GM12875 (cell line): Measurements from ENCODE around the gene MCL1.
A peak's percentile ranks its signal among the peaks of the same experiment; 100 is the strongest.
"Not testable (repeated sequence)": the region's sequence is repeated elsewhere in the genome, so short reads cannot be mapped to it uniquely, and the experiment has no call there.

Source experiments
- H3K4me3 ChIP-seq: one replicate; pipeline ENCODE4 v1.5.1; 2011; ENCODE audit warnings: low read depth, low read length, control low read depth
- TF ChIP-seq, protein P1 (sequence below): IDR thresholded peaks from 2 replicates; pipeline ENCODE4 v1.5.1; 2011; ENCODE audit warnings: low read depth, mild to moderate bottlenecking, control low read depth, inconsistent platforms, low read length, moderate library complexity, borderline replicate concordance; ENCODE audit not compliant: insufficient read depth

Gene MCL1

DNA sequence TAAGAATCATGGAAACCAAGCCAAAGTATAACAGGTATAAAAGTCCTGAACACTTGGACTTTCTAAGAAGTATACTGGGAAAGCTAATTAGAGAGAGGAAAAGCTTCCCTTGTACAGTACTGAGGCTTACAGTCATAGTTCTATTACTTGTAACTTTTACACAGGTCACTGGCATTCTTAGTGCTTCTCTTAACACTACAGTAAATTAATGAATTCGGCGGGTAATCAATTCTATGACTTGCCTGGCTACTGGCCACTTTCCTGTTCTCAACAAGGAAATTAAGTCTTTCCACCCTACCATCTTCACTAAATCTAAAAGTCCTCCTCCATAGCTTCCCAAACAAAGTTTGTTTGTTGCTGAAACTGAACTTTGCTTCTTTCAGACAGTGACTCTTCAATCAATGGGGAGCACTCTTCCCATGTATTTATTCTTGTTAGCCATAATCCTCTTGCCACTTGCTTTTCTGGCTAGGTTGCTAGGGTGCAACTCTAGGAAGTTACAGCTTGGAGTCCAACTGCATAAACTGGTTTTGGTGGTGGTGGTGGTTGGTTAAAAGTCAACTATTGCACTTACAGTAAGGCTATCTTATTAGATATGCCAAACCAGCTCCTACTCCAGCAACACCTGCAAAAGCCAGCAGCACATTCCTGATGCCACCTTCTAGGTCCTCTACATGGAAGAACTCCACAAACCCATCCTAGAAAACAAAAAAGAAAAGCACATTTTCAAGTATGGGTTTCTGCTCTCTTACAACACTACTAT, 2.4 kb downstream of the MCL1 start:
- TF ChIP-seq, protein P1, sequence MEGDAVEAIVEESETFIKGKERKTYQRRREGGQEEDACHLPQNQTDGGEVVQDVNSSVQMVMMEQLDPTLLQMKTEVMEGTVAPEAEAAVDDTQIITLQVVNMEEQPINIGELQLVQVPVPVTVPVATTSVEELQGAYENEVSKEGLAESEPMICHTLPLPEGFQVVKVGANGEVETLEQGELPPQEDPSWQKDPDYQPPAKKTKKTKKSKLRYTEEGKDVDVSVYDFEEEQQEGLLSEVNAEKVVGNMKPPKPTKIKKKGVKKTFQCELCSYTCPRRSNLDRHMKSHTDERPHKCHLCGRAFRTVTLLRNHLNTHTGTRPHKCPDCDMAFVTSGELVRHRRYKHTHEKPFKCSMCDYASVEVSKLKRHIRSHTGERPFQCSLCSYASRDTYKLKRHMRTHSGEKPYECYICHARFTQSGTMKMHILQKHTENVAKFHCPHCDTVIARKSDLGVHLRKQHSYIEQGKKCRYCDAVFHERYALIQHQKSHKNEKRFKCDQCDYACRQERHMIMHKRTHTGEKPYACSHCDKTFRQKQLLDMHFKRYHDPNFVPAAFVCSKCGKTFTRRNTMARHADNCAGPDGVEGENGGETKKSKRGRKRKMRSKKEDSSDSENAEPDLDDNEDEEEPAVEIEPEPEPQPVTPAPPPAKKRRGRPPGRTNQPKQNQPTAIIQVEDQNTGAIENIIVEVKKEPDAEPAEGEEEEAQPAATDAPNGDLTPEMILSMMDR = no peak
- H3K4me3 ChIP-seq = peak overlapping the region; percentile 97

DNA sequence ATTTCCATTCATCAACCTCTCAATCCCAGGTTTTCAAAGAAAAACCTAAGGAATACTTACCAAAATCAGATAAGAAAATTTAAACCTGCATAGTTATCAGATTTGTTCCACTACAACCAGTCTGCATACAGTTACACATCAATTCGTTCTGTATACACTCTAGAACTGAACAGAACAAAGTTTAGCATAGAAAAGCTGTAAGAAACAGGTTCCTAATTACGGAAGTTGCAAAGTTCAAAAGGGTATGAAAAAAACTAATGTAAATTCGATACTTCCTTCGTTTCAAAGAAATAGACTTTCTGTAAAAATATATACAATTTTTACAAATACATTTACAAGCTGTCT, 3.1 kb downstream of the MCL1 start:
- TF ChIP-seq, protein P1 = no peak
- peak overlapping the region; percentile 44 for H3K4me3 ChIP-seq

DNA sequence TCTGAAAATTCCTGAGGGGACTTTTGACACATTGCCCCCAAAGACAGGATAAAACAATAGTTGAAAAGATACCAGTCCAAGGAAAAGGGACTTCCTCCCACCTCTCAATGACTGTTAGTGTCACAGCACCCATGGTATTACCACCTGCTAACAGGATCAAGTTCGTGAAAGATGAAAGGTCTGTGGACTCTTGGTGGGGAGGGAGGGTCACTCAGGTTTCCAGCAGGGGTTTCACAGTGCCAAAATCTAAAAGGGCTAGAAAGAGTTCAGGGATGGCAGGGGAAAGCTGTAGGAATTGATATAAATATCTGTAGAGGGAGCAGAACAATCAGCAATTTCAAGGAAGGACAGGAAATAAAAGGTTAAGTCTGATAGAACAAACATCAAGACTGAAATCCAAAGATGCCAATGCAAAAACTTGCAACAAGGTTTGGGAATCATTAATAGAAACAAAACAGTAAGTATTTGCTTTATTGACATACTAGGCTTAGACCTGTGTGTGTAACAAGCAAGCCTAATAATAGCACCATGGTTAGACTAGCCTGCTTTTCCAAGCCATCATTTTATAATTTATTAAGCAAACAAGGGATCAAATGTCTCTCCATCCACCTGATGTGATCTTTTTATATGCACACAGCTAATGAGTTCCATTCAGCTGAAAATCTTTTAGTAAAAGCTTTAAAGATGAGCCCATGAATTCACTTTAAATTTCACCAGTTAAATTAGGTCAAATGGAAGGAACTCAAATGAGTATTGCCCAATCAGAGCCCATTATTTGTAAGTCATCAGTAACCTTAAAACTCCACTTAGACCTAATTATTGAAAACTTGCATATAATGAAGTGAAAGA, 3.7 kb downstream of the MCL1 start:
- H3K4me3 ChIP-seq = peak overlapping the region; percentile 44

DNA sequence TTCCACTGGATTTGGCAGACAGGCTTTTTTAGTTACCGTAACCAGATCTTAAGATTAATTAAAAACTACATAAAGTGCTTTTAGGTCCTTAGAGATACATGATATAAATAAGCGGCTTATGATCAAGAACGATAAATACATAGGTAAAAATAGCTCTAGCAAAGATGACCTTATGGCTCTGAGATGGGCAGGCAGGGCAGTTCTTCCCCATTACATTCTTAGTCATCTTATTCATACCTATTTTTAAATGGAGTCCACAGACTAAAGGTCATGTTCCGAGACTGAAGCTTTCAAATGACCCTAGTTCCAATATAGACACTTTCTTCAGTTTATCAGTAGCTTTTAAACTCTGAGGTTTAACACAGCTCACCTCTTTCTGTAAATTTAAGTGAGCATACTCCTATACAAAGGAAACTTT, 4.3 kb downstream of the MCL1 start:
- peak overlapping the region; percentile 44 for H3K4me3 ChIP-seq
- TF ChIP-seq, protein P1 = no peak

More for the DNA sequence above, 3.7 kb downstream of the MCL1 start:
- TF ChIP-seq, protein P1 = no peak

DNA sequence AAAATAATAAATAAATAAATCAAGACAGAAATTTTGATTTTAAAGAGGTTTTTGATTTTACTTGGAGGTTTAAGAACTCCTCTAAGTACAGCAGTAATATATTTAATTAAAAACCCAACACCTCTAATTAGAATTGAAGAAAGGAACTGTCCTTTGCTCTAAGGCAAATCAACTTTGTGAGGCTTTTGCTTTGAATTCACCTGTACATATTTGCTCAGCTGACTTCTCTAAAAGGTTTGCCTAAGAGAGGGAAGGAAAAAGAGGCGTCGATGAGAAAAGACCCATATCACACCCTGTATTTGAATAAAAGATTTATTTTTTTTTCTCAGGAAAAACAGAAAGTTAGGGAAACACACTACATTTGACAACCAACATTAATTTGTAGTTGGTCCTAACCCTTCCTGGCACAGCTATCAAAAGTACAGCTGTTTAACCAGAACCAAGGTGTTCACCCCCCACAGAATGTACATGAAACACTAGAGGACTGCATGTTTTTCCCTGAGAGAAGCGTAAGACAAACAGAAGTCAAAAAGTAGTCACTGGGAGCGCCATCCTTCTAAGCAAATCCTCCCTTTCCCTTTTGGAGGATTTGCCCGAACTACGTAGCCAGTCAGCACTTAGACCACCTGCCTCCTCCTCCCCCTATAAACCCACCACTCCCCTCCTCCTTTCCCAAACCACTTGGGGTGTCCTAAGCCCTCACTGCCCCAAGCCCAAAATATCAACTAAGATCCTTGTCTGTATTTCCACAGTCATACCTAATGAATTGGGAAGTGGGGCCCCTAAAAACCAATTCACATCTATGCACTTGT, 4.9 kb downstream of the MCL1 start:
- H3K4me3 ChIP-seq = peak overlapping the region; percentile 42
- TF ChIP-seq, protein P1 = no peak

DNA sequence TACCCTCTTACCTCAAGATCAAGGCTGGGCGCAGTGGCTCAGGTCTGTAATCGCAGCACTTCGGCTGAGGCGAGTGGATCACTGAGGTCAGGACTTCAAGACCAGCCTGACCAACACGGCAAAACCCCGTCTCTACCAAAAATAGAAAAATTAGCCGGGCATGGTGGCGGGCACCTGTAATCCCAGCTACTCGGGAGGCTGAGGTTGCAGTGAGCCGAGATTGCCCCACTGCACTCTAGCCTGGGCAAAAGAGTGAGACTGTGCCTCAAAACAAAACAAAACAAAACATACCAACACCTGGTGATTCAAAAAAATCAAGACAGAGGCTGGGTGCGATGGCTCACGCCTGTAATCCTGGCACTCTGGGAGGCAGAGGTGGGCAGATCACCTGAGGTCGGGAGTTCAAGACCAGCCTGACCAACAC, 5.8 kb downstream of the MCL1 start:
- not testable (repeated sequence) for H3K4me3 ChIP-seq

DNA sequence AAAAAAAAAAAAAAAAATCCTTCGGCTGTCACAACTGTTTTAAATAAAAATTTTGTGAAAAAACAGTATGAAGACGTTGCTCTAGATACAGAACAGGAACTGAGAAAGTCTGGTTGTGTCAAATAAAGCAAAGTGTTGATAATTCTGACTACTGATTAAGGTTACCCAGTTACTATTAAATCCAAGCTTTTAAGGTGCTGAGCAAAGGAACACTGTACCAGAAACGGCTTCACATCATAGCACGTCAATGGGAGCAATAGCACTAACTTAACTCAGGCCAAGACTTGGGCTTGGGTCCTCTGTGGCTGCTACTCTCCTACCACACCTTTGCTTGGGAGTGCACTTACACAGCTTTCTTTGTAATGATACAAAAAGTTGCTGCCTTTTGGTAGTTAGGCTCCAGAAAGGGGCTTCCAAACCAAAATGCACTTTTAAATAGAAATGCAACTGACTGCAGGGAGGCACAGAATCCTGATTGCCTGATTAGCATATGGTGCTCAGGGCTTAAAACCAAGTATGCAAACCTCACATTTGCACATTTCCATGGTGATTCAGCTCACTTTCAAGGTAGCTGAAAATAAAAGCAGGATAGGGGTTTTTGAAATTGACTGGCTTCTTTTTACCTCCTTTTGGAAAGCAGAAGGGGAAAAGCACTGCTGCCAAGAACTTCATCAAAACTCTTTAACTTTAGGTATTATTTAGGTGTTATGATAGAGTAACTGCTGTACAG, 6.3 kb downstream of the MCL1 start:
- H3K4me3 ChIP-seq = no peak overlapping the region
- TF ChIP-seq, protein P1 = no peak
